ENCODE results near the gene GRM8.

GRM8 gene

DNA sequence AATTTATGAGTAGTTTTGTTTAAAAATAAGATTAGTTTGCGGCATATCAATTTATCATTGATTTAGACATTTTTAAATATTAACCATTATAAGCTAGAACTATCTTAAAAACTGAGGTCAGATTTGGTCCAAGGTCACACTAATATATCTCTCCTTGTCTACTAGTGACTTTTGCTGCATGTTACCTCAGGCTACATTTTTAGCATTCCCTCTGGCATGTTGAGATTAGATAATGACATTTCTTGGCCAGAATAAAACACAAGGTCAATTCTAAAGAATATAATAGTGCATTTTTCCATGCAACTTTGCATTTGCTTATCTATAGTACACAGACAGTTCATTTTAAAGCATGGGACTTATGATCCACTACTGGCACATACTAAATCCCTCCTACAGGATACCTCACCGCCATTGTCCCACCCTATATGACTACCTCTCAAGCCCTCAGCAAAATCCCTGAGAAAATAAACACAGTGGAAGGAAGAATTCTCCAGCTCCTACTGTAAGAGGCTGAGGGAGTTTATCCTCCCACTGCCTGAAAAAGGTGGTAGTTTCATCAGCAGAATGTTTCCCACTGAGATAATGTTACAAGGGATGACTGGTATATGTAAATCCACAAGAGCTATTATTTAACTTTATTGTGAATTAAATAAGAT lies 816.4 kb downstream of the GRM8 start:
- H3K9me3 ChIP-seq (ENCODE audit: control insufficient read depth, insufficient read depth, low read depth, low read length) = no peaks in the 10 kb centered on the region
- H3K36me3 ChIP-seq (ENCODE audit: control insufficient read depth in 2 of 2, insufficient read depth in 1 of 2, low read length in 2 of 2) = no peaks in the 10 kb centered on the region
- ChIA-PET POLR2A (no interaction called here), CTCF (no interaction called here)
- TF ChIP-seq ZNF223 (tag by site-specific recombination; IDR thresholded peaks at IDR 0.05) (no peak), ZNF335 (tag by site-specific recombination; conservative IDR thresholded peaks at IDR 0.05) (no peak), ZNF792 (tag by site-specific recombination; IDR thresholded peaks at IDR 0.05) (no peak), ZNF600 (tag by site-specific recombination; IDR thresholded peaks at IDR 0.05) (no peak), IKZF3 (tag by site-specific recombination; IDR thresholded peaks at IDR 0.05) (no peak), ZNF837 (tag by site-specific recombination; IDR thresholded peaks at IDR 0.05) (no peak), ZNF596 (tag by site-specific recombination; IDR thresholded peaks at IDR 0.05) (no peak), ZNF391 (tag by site-specific recombination; IDR thresholded peaks at IDR 0.05; ENCODE audit: borderline replicate concordance, low read depth) (no peak), KLF16 (tag by site-specific recombination; IDR thresholded peaks at IDR 0.05) (no peak)
- TF ChIP-seq, protein P1, sequence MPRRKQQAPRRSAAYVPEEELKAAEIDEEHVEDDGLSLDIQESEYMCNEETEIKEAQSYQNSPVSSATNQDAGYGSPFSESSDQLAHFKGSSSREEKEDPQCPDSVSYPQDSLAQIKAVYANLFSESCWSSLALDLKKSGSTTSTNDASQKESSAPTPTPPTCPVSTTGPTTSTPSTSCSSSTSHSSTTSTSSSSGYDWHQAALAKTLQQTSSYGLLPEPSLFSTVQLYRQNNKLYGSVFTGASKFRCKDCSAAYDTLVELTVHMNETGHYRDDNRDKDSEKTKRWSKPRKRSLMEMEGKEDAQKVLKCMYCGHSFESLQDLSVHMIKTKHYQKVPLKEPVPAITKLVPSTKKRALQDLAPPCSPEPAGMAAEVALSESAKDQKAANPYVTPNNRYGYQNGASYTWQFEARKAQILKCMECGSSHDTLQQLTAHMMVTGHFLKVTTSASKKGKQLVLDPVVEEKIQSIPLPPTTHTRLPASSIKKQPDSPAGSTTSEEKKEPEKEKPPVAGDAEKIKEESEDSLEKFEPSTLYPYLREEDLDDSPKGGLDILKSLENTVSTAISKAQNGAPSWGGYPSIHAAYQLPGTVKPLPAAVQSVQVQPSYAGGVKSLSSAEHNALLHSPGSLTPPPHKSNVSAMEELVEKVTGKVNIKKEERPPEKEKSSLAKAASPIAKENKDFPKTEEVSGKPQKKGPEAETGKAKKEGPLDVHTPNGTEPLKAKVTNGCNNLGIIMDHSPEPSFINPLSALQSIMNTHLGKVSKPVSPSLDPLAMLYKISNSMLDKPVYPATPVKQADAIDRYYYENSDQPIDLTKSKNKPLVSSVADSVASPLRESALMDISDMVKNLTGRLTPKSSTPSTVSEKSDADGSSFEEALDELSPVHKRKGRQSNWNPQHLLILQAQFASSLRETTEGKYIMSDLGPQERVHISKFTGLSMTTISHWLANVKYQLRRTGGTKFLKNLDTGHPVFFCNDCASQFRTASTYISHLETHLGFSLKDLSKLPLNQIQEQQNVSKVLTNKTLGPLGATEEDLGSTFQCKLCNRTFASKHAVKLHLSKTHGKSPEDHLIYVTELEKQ (tag by site-specific recombination; IDR thresholded peaks at IDR 0.05; ENCODE audit: borderline replicate concordance) = no peak
- TF ChIP-seq, protein P2, sequence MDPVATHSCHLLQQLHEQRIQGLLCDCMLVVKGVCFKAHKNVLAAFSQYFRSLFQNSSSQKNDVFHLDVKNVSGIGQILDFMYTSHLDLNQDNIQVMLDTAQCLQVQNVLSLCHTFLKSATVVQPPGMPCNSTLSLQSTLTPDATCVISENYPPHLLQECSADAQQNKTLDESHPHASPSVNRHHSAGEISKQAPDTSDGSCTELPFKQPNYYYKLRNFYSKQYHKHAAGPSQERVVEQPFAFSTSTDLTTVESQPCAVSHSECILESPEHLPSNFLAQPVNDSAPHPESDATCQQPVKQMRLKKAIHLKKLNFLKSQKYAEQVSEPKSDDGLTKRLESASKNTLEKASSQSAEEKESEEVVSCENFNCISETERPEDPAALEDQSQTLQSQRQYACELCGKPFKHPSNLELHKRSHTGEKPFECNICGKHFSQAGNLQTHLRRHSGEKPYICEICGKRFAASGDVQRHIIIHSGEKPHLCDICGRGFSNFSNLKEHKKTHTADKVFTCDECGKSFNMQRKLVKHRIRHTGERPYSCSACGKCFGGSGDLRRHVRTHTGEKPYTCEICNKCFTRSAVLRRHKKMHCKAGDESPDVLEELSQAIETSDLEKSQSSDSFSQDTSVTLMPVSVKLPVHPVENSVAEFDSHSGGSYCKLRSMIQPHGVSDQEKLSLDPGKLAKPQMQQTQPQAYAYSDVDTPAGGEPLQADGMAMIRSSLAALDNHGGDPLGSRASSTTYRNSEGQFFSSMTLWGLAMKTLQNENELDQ (tag by site-specific recombination; IDR thresholded peaks at IDR 0.05; ENCODE audit: low read depth) = no peak
- H3K4me1 ChIP-seq (ENCODE audit: control insufficient read depth, insufficient read depth, low read length) = peaks cover under 1% of the 10 kb centered on the region; the same call in 1 of the 2 replicates
- no peak overlapping the region for H3K4me3 ChIP-seq (ENCODE audit: low read depth, low read length)
- H3K27ac ChIP-seq (ENCODE audit: extremely low read depth, low read depth, low read length) = no peak overlapping the region

DNA sequence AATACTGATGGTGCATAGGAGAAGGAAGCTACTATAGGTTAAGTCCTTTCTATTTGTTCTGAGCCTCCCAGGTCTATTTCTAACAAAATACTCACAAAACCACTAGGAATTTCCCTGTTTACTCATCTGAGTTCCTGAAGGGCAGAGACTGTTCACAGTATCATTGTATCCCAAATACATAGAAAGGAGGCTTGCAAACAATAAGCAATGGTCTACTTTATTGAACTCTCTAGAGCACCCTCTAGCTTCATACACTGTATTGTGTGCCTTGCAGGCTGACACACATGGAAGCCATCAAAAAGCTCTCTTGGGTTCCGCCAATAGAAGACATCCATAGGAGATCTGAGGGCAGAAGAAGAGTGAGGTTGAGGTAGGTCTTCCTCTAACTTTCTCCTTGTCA lies 826.1 kb downstream of the GRM8 start:
- H3K9me3 ChIP-seq (ENCODE audit: control insufficient read depth, insufficient read depth, low read depth, low read length) = no peaks in the 10 kb centered on the region
- ChIA-PET POLR2A (no interaction called here), CTCF (no interaction called here)
- H3K36me3 ChIP-seq (ENCODE audit: control insufficient read depth in 2 of 2, insufficient read depth in 1 of 2, low read length in 2 of 2) = no peaks in the 10 kb centered on the region
- no peaks in the 10 kb centered on the region for H3K4me1 ChIP-seq (ENCODE audit: control insufficient read depth, insufficient read depth, low read length)
- TF ChIP-seq, protein P3, sequence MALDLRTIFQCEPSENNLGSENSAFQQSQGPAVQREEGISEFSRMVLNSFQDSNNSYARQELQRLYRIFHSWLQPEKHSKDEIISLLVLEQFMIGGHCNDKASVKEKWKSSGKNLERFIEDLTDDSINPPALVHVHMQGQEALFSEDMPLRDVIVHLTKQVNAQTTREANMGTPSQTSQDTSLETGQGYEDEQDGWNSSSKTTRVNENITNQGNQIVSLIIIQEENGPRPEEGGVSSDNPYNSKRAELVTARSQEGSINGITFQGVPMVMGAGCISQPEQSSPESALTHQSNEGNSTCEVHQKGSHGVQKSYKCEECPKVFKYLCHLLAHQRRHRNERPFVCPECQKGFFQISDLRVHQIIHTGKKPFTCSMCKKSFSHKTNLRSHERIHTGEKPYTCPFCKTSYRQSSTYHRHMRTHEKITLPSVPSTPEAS (tag by site-specific recombination; IDR thresholded peaks at IDR 0.05) = no peak
- no peak for TF ChIP-seq IKZF3 (tag by site-specific recombination; IDR thresholded peaks at IDR 0.05)
- no peak for TF ChIP-seq MZF1 (tag by site-specific recombination; IDR thresholded peaks at IDR 0.05; ENCODE audit: borderline replicate concordance)
- no peak for TF ChIP-seq SALL2 (tag by site-specific recombination; IDR thresholded peaks at IDR 0.05; ENCODE audit: borderline replicate concordance)
- no peak for TF ChIP-seq KLF7 (tag by site-specific recombination; IDR thresholded peaks at IDR 0.05; ENCODE audit: borderline replicate concordance)
- TF ChIP-seq, protein P4, sequence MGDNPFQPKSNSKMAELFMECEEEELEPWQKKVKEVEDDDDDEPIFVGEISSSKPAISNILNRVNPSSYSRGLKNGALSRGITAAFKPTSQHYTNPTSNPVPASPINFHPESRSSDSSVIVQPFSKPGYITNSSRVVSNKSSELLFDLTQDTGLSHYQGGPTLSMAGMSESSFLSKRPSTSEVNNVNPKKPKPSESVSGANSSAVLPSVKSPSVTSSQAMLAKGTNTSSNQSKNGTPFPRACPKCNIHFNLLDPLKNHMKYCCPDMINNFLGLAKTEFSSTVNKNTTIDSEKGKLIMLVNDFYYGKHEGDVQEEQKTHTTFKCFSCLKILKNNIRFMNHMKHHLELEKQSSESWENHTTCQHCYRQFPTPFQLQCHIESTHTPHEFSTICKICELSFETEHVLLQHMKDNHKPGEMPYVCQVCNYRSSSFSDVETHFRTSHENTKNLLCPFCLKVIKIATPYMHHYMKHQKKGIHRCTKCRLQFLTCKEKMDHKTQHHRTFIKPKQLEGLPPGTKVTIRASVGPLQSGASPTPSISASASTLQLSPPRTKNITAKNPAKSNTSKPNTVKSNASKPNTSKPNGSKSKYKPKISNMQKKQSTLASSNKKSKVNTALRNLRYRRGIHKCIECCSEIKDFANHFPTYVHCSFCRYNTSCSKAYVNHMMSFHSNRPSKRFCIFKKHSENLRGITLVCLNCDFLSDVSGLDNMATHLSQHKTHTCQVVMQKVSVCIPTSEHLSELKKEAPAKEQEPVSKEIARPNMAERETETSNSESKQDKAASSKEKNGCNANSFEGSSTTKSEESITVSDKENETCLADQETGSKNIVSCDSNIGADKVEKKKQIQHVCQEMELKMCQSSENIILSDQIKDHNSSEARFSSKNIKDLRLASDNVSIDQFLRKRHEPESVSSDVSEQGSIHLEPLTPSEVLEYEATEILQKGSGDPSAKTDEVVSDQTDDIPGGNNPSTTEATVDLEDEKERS (tag by site-specific recombination; IDR thresholded peaks at IDR 0.05) = no peak
- H3K4me3 ChIP-seq (ENCODE audit: low read depth, low read length) = no peak overlapping the region
- H3K27ac ChIP-seq (ENCODE audit: extremely low read depth, low read depth, low read length) = no peak overlapping the region
